NCI-H526 treated with DMSO at 0.1 percent for 48 hours (cell line): ENCODE results near the gene PLXNA4.
A peak's percentile ranks its signal among the peaks of the same experiment; 100 is the strongest.

Experiments
- DNase-seq: peaks from one replicate; lab custom pipeline; 2025; lab: John Stamatoyannopoulos, UW

The PLXNA4 gene

DNA sequence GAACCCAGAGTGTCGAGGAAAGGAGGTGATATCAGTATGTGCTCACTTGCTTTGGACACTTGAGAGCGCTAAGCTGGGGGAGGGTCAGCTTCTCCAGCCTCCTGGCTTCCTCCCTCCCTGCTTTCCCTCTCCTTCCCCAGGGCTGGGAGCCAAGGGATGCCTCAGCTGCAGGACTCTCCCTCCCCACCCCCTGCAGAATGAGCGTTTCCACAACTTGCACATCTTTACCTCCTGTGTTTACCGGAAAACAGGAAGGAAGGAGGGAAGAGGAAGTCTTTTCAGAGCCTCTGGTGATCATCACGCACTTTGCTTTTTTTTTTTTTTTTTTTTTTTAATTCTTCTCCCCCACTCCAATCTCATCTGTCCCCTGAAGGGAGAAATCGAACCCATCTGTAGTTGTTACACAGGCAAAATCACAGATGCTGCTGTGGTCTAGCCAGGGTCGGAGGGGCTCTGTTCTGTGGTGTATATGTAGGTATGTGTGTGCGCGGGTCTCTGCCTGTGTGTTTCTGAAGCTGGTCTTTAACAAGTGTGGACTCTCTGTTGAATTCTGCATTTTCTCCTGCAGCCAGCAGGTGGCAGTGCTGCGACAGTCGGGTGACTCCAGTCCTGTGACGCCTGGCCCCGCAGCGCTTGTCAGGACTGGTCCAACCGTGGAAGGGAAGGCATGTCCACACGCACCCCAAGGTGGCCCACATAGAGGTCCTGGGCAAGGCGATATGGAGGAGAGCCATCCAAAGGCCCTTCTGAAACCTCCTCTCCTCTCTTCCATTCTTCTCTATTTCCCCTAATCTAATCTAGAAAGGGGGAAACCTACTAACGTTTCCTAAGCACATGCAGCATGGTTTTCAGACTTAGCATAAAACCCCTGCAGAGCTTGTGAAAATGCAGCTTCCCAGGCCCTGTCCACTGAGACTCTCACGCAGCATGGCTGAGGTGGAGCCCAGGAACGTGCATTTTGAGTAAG, 257.6 kb downstream of the PLXNA4 start:
- DNase-seq, result peak; percentile 72

DNA sequence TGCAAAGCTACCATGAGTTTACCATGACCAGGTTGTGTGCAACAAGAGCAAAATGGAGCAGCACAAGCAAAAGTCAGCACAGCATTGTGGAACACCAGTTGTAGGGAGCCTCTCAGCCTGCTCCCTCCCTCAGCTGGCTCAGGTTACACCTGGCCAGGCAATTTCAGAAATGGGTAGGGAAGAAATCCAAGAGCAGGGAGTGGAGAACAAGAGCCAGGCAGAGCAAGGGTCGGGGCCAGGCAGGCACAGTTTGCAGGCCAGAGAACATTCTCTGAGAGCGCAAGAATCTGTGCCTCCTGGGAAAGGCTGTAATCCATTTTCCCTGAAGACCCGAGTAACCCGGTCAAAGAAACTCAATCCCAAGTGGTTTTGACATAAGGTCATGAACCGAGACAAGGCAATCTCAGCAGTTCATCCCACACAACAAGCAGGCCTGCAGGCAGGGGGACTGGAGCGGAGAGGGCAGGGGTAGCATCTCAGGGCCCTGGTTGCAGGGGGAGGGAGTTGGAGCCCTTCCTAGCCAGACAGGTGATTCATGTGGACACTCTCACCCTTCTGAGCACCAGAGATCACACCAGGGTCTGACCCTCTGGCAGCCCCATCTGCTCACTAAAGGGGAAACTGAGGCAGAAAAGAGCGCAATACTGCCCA, 258.4 kb downstream of the PLXNA4 start:
- no peak for DNase-seq

DNA sequence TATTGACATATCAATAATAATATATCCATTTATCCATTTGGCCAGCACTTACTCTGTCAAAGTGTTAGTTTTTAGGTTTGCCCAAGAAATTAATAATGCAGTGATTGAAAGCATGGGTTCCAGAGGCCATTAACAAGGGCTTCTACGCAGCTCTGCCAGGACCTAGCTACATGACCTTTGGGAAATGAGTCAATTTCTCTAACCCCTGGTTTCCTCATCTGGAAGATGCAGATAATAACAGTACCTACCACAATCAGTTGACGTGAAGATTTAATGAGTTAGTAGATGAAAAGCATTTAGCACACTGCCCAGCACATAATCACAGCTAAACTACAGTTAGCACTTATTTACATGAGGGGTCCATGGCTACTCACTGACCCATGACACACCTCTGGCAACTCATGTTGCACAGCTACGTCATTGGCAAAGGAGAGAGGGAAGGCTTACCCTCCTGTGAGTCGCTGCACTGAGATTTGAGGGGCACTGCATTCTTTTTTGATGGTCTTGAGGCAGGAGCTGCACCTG, 263.7 kb downstream of the PLXNA4 start:
- no peak for DNase-seq

DNA sequence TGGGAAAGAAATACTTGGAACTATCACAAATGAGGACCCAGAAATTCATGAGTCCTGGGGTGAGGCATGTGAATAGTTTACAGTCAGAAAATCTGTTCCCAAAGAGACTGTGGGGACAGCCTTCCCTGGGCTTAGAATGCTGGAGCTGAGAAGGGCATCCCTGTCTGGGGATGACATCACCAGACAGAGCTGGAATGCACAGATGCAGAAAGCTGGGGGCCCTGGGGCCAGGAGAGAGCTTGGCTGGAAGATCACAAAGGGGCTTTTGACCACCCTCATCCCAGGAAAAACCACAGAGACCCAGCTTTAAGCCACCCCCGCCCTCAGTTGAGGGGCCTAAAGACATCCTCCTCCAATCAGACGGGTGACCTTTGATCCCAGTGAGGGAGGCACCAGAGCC, 264.5 kb downstream of the PLXNA4 start:
- no peak for DNase-seq

DNA sequence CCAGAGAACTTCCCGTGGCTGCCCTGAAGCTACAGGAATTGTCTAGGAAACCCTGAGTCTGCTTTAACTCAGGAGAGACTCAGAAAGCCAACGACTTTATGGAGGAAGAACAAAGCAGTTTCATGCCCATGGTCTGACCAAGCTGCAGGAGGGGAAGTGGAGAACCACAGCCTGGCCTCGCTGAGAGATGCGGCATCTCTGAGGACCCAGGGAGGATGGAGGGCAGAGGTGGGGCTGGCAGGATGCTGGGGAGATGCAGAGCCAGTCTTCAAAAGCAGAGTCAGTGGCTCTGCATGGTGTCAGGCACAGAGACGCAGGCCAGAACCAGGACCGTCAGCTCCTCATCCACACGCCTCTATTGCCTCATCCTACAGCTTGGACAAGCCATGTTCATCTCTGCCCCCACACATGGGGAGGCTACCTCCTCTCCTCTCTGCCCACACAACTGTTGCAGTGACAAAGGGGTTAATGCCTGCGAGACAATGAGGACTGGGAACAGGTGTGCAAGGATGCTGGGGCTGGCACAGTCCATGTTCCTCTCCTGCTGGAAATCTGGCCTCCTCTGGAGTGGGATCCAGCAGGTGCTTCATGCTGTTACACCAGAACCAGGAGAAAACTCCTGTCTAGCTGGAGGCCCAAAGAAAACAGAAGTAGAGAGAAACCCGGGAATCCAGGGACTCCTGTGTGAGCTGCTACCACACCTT, 267.0 kb downstream of the PLXNA4 start:
- DNase-seq, result no peak

DNA sequence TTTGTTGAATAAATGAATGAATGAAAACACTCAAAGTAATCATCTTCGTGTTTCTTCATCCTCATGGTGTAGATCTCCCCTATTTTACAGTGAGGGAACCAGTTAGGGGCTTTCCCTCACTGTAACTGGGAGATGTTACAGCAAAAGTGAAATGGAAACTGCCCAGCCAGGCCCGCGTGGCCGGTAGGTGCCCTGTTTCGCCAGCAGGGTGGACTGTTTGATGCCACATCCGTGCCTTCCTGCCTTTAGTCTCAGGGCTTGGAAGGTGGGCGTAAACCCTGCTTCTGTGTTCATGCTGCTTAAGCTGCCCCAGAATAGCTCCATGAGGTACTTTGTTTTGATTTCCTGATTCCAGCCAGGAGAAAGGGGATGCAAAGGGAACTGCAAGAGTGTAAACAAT, 268.8 kb downstream of the PLXNA4 start:
- no peak for DNase-seq

DNA sequence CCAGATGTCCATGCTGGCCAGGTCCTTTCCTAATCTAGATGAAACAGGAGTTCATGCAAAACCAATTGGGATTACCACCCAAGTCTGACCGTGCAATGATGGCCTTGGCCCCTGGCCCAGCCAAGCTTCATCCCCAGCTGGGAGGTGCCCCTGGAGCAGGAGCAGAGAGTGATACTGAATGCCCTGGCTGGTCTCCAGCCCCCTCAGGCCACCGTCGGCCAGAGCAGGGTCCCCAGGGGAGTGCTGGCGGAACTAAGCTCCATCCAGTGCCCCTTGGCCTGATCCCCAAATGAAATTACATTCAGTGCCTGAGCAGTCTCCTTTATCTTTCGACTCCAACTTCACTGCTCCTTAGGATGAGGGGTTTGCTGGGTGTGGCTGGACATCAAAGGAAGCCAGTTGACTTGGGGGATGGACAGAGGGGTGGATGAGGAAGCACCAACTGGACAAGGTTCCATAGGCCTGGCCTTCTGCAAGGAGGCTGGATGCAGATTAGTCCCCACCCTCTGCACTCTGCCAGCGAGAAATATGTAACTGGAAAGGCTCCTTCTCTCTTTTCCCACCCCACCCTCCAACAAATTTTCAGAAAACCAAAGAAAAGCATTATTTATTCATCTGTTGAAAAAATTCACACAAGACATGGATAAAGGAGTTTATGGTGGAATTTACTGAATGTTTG, 275.5 kb downstream of the PLXNA4 start:
- no peak for DNase-seq

DNA sequence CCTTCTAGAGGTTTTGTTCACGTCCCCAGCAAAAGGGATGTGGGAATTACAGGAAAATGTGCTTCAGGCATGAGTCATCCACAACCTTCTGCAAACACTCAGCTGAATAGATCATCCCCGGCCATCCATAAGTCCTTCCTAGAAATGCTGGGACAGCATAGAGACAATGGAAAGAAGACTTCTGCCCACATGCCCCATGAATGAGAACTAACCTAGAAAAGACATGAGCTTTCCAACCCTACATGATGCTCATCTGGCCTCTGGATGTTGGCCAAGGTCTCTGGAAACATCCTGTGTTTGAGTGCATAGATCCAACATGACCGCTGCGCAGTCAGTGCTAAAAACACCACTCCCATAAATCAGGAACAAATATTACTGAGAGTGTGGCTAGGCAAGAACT, 277.5 kb downstream of the PLXNA4 start:
- no peak for DNase-seq

DNA sequence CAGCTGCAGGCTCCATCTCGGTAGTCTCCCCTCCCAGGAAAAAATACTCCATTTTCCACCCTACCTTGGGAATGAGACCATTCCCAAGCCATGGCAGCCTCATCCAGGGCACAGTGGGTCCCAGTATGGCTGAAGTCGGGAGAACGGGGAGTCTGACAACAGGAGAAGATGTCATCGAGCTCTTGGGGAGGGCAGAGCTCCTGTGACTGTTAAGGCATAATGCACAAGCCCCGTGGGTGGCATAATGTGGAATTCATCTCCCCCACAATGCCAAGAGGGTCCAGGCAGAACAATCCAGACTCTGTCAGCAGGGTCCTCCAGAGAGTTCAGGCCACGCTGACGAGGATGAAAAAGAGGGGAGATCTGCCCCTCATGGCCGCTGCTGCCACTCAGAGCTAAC, 279.4 kb downstream of the PLXNA4 start:
- DNase-seq, result no peak

DNA sequence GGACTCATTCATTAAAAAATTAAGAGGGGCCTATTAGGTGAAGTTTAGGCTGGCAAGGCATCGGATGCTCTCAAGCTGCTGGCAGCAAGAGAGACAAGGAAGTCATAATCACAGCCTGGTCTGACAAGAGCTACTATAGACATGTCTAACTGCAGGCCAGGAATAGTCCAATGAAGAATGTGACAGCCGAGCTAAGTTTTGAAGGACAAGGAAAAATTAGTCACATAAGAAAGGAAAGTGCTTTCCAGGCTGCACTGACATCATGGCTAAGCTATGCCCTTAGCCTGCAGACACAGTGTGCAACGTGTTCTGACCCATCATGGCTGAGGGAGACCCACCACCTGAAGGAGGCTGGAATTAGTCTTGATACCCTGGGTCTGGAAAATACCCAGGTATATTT, 281.1 kb downstream of the PLXNA4 start:
- no peak for DNase-seq

DNA sequence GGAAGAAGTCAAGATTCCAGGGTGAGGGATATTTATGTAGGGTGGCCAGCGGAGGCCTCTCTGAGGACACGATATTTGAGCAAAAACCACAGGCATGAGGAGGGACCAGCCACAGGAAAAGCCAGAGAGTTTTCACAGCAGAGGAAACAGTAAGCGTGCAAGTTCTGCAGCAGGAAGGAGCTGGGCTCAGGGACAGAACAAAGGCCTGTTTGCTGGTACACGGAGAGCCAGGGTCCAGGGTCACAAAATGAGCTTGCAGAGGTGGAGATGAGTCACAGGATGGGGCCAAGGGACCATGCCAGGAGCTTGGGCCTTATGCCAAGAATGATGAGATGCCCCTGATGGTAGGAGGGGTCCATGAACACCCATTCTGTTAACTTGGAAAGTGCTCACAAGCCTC, 283.5 kb downstream of the PLXNA4 start:
- DNase-seq, result no peak

DNA sequence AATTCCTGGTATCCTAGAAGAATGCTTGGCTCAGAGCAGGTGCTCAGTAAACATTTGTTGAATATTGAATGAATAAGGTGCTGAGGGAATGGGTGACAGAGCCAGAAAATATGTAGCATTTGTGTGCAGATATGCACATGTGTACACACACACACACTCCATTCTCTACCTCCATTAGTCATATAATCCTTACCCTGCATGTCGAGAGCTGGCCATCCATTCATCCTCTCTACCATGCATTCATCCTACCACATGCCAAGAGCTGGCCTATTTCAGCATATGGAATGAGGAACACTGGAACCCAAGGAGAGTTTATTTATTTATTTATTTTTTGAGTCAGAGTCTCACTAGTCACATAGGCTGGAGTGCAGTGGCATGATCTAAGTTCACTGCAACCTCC, 284.8 kb downstream of the PLXNA4 start:
- no peak for DNase-seq

DNA sequence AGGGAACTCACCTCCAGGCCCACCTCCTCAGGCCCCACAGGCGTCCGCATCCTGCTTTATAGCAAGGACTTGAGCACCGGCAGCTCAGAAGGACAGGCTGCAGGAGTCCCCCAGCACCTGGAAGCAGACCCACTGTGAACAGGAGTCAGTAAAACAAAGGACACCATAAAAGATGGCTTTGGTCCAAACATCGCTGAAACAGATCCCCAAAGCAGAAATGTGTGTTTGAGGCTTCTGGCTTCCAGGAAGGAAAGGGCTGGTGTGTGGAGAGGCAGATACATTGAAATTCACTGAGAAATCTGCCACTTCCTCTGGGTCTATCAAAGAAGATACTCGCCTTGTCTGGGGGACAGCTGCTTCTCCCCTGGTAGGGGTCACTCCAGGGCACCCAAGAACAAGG, 286.2 kb downstream of the PLXNA4 start:
- DNase-seq, result no peak

DNA sequence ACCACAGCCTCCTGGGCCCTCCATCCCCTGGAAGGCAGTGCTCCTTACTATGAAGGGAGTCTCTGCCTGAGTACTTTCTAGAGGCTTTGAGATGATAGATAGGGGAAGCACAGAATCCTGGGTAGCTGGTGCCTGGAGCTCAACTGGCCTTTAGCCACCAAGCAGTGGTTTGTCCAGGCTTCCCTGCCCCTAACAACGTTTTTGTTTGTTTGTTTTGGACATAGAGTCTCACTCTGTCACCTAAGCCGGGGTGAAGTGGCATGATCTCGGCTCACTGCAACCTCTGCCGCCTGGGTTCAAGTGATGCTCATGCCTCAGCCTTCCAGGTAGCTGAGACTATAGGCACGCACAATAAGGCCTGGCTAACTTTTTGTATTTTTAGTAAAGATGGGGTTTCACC, 289.4 kb downstream of the PLXNA4 start:
- no peak for DNase-seq

DNA sequence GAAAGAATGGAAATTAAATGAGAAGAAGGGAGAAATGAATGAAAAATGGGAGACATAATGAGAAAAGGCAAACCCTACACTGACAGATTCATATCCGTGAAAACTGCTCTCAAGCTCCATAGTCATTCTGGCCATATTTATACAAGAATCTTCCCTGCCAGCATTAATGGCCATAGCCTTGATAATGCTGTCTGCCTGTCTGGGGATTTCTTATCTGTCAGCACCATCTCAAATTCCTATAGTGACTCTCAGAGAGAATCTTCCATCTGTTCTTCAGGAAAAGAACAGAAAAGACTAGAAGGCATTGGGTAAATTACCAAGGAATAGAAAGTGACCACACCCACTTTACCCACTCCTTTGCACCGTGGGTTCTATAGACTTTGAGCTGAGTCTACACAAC, 295.9 kb downstream of the PLXNA4 start:
- DNase-seq, result no peak

DNA sequence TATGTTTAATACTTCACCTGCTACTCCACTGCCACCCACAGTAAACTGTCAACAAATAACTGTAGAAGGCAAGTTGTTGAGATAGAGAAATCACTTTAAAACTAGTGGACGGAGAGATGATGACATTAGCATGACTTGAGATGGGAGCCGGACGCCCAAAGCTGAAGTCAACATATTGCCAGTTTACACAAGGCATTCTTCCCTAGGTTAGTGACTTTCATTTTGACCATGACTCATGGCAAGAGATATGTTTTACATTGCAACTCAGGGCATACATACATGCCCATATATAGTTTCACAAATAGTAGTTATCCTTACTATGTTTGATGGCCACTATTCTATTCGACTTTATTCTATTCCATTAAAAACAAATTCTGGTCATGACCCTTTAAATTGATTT, 296.6 kb downstream of the PLXNA4 start:
- DNase-seq, result no peak

DNA sequence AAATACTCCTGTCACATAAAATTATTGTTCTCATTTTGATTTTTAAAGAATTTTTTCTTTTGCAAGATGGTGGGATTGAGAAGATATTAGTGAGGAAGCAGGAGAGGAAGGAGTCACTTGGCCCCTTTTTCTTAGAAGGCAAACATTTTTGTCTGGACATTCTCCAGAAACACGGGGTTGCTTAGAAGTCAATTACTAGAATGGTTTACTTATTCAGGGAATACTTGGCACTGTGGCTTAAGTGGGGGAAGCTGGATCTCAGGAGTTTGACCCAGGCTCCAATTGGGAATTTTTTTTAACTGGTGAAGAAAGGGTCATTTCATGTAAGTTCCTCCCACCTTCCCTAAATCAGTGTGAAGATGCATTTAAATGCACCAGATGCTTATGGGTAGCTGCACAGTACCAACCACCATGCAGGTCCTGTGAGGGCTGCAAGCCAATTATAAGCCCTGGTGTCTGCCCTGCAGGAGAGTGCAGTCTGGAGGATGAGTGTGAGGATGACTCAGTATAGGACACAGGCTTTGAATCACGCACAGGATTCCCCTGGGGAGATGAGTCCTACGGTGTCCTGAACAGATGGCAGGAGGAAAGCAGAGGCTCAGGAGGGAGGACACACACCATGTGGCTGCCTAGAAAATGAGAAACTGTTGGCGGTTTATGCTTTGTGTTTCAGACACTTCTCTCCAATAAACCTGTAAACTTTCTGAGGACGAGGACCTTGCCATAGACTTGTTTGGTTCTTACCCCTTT, 299.1 kb downstream of the PLXNA4 start:
- no peak for DNase-seq

DNA sequence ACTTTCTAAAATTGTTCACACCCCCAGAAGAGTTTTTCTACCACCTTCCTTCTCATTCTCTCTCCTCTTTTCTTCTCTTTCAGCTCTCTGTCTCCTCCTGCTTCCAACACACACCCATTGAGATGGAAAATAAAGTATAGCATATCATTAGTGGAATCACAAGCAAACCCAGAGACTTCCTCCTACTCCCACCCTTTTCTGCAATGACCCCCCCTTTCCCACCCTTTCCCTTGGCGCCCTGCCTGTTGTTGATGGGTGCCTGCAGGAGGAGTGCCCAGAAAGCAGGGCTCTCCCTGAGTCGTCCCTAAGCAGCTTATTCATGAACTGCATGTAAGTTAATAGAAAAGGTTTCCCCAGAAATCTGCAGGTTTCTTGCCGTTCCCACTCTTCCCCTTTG, 300.0 kb downstream of the PLXNA4 start:
- no peak for DNase-seq

DNA sequence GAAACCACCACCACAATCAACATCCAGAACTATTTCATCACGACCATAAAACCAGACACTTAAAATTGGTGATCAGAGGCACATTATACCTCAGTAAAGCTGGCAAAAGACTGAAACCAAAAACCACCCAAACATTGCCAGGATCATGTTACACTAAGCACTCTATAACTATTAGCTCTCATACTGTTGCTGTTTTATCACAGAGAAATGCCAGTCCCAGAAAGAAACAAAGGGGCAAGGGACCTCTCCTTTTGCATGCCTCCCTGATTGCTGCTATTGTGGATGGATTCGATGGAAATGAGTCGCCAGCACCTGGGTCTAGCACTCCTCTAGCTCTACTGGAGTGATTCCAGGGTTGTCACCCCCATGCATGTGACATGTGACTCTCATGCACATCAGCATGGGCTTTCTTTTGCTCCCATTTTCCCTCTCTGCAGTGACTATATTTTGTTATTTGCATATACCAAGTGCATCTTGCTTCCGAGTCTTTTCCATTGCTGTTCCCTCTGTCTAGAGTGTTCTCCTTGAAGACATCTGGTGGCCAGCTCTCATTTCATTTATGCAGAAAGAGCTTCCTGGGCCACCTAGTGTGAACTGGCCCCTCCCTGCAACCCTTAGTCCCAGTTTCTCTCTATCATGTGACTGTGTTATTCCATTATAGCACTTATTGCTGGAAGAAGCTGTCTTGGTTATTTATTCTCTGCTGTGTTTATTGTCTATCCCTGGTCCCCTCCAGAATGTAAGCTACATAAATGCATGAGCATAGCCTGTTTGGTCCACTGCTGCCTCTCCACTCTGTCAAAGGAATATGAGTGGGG, 300.6 kb downstream of the PLXNA4 start:
- no peak for DNase-seq

DNA sequence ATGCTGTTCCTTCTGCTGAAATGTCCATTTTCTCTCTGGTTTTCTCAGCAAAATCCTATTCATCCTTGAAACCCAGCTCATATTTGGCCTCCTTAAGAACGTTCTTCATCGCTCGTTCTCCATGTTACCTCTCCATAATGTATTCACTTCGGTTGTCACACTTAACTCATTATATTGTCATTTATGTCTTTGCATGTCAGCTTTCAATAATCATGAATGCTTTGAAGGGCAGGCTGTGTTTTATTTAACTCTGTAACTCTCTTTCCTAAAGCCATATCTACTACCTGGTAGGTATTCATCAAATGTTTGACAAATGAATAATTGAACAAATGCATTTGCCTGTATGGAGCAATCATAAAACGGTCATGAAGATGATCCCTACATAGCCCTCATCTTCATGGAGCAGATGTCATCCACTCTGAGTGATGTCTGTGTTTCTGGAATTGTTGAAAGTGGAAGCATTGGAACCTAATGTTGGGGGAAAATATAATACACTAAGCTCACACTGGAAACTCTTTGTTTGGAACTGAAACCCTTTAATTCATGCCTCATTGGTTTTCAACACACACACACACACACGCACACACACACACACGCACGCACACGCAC, 303.4 kb downstream of the PLXNA4 start:
- no peak for DNase-seq
